ENCODE data around the gene PRKCE.

DNA sequence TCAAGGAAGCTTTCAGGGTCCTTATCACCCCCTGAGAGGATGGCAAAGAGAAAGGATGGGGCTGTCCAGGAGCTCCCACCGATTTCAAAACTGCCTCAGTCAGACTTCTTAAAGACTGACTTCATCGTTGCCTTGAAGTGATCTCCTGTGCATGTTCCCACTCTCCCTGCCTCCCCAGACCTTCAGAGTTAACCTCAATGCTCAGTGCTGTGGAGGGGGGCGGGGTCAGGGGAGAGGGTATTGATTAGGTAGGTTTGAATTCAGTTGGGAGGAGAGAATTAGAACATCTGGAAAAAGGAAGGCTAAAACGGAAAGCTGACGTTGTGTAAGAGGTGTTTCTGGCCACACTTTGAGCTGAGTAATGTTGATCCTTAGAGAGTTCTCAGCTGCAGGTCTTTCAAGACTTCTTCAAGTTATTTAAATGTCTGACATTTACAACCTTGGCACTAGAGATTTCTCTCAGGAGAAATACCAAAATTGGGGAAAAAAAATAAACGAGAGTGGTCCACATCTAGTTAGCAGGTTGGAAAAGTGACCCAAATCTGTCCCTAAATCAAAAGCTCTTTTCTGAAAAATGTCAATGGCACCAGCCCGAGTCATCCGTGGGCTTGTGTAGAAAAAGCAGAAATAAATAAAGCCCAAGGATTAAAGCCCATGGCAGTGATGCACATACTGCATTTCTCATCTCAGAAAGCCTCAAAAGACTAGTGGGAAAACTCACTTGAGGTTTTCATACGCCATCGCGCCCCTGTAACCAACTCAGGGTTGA is 511.0 kb downstream of the PRKCE start:
- TF ChIP-seq, protein P1, sequence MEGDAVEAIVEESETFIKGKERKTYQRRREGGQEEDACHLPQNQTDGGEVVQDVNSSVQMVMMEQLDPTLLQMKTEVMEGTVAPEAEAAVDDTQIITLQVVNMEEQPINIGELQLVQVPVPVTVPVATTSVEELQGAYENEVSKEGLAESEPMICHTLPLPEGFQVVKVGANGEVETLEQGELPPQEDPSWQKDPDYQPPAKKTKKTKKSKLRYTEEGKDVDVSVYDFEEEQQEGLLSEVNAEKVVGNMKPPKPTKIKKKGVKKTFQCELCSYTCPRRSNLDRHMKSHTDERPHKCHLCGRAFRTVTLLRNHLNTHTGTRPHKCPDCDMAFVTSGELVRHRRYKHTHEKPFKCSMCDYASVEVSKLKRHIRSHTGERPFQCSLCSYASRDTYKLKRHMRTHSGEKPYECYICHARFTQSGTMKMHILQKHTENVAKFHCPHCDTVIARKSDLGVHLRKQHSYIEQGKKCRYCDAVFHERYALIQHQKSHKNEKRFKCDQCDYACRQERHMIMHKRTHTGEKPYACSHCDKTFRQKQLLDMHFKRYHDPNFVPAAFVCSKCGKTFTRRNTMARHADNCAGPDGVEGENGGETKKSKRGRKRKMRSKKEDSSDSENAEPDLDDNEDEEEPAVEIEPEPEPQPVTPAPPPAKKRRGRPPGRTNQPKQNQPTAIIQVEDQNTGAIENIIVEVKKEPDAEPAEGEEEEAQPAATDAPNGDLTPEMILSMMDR (conservative IDR thresholded peaks at IDR 0.05 in 1 of 2, IDR thresholded peaks at IDR 0.05 in 1 of 2; ENCODE audit: low read depth in 1 of 2, low read length in 2 of 2) = no peak
- TF ChIP-seq EZH2 (IDR thresholded peaks at IDR 0.05; ENCODE audit: low read length, missing control alignments) = no peak

Measured in fibroblast of lung (primary cell).